Neuronal stem cell (in vitro differentiated cells): Measurements from ENCODE around the gene TENT4B.

Experiments used
- DNase-seq: peaks from one replicate; pipeline ENCODE4 v3.0.0-alpha.2; 2013; ENCODE audit warnings: low spot score
- H2AFZ ChIP-seq: one replicate; pipeline ENCODE4 v1.6.1; 2013; ENCODE audit warnings: mild to moderate bottlenecking, low read length, inconsistent platforms
- H2AK5ac ChIP-seq: 2 replicates; pipeline ENCODE4 v1.6.1; 2013; ENCODE audit warnings: low read depth, mild to moderate bottlenecking, inconsistent platforms, low read length, moderate library complexity, mixed read lengths
- H2BK120ac ChIP-seq: 2 replicates; pipeline ENCODE4 v1.6.1; 2013; ENCODE audit warnings: low read depth, mild to moderate bottlenecking, inconsistent platforms, low read length, moderate library complexity, mixed read lengths
- H2BK12ac ChIP-seq: one replicate; pipeline ENCODE4 v1.6.1; 2013; ENCODE audit warnings: low read length, inconsistent platforms
- H2BK15ac ChIP-seq: 2 replicates; pipeline ENCODE4 v1.6.1; 2013; ENCODE audit warnings: mild to moderate bottlenecking, low read length, inconsistent platforms, mixed read lengths
- H2BK5ac ChIP-seq: one replicate; pipeline ENCODE4 v1.6.1; 2013; ENCODE audit warnings: inconsistent platforms, mild to moderate bottlenecking, low read length, moderate library complexity
- H3K14ac ChIP-seq: one replicate; pipeline ENCODE4 v1.6.1; 2013; ENCODE audit warnings: low read length, inconsistent platforms
- H3K18ac ChIP-seq: 2 replicates; pipeline ENCODE4 v1.6.1; 2013; ENCODE audit warnings: low read length, inconsistent platforms
- H3K23ac ChIP-seq: 2 replicates; pipeline ENCODE4 v1.6.1; 2013; ENCODE audit warnings: low read depth, mild to moderate bottlenecking, mixed read lengths, low read length, inconsistent platforms; ENCODE audit not compliant: poor library complexity
- H3K27ac ChIP-seq: replicated peaks from 3 replicates; pipeline ENCODE4 v1.5.1; 2013; ENCODE audit warnings: low read length, inconsistent platforms
- H3K27me3 ChIP-seq, 3 experiments: 2 replicates each; pipeline ENCODE4 v1.6.1; 2013; ENCODE audit warnings: low read length in 3 of 3, mild to moderate bottlenecking in 2 of 3, inconsistent platforms in 1 of 3, low read depth in 1 of 3, mixed read lengths in 1 of 3, moderate library complexity in 1 of 3; ENCODE audit not compliant: control insufficient read depth in 3 of 3, insufficient read depth in 3 of 3
- H3K36me3 ChIP-seq, 2 donors: replicated peaks in 1 of 2; 2 replicates each; pipeline ENCODE4 v1.6.1; 2013; ENCODE audit warnings: low read length in 2 of 2; ENCODE audit not compliant: control insufficient read depth in 2 of 2, insufficient read depth in 2 of 2
- H3K4ac ChIP-seq: 2 replicates; pipeline ENCODE4 v1.6.1; 2013; ENCODE audit warnings: inconsistent platforms, mild to moderate bottlenecking, low read length, moderate library complexity
- H3K4me1 ChIP-seq, 2 donors: 1 replicate in 1 of 2; 2 replicates in 1 of 2; pipeline ENCODE4 v1.6.1; 2013; ENCODE audit warnings: low read length in 2 of 2, low read depth in 1 of 2; ENCODE audit not compliant: control insufficient read depth in 2 of 2, insufficient read depth in 1 of 2
- H3K4me2 ChIP-seq: one replicate; pipeline ENCODE4 v1.6.1; 2013; ENCODE audit warnings: mild to moderate bottlenecking, low read length, inconsistent platforms; ENCODE audit not compliant: insufficient read depth, poor library complexity, severe bottlenecking
- H3K4me3 ChIP-seq, 2 donors: 2 replicates each; pipeline ENCODE4 v1.5.1; 2013; ENCODE audit warnings: low read length in 2 of 2, mild to moderate bottlenecking in 2 of 2, inconsistent platforms in 1 of 2, moderate library complexity in 1 of 2
- H3K79me1 ChIP-seq: one replicate; pipeline ENCODE4 v1.6.1; 2013; ENCODE audit warnings: low read depth, mild to moderate bottlenecking, inconsistent platforms, low read length, moderate library complexity
- H3K9ac ChIP-seq: one replicate; pipeline ENCODE4 v1.6.1; 2013; ENCODE audit warnings: mild to moderate bottlenecking, low read depth, low read length, inconsistent platforms; ENCODE audit not compliant: poor library complexity
- H3K9me3 ChIP-seq, 2 donors: replicated peaks in 1 of 2; 2 replicates each; pipeline versions ENCODE3 to v1.6.1; 2013; ENCODE audit warnings: low read length in 2 of 2, mild to moderate bottlenecking in 2 of 2, inconsistent platforms in 1 of 2, low read depth in 1 of 2, mixed read lengths in 1 of 2, moderate library complexity in 1 of 2; ENCODE audit not compliant: control insufficient read depth in 2 of 2, insufficient read depth in 1 of 2
- H4K8ac ChIP-seq: one replicate; pipeline ENCODE4 v1.6.1; 2013; ENCODE audit warnings: low read depth, mild to moderate bottlenecking, inconsistent platforms, low read length, moderate library complexity
- H4K91ac ChIP-seq: one replicate; pipeline ENCODE4 v1.6.1; 2013; ENCODE audit warnings: low read length, low read depth, mild to moderate bottlenecking, inconsistent platforms; ENCODE audit not compliant: poor library complexity
- WGBS, 2 donors: extraction: QIAGEN DNeasy Blood & Tissue Kit; methylation state at CpG; one replicate each; pipeline ENCODE4 v1.1.7; 2013; ENCODE audit warnings: missing lambda C conversion rate in 2 of 2, mixed read lengths in 1 of 2; ENCODE audit not compliant: insufficient read length in 2 of 2, insufficient replicate concordance in 1 of 2; ENCODE audit errors: extremely low coverage in 2 of 2; 5-methylcytosine and 5-hydroxymethylcytosine counted together

TENT4B gene

GRCh38 chr16:50154420-50154950 lies 1.4 kb downstream of the TENT4B start:
- peak overlapping the region; percentile 82 for H3K4me2 ChIP-seq
- H2BK5ac ChIP-seq, result peak overlapping the region; percentile 34
- H3K27ac ChIP-seq, result no peak overlapping the region
- H3K18ac ChIP-seq, result peak overlapping the region; percentile 96
- DNase-seq, result no peak
- no peak overlapping the region for H2BK12ac ChIP-seq
- no peak overlapping the region for H4K8ac ChIP-seq
- no peak overlapping the region for H2BK120ac ChIP-seq
- peak overlapping the region; percentile 43 for H2BK15ac ChIP-seq
- no peak overlapping the region for H4K91ac ChIP-seq
- H2AFZ ChIP-seq, result peak overlapping the region; percentile 82
- peak overlapping the region; percentile 97 for H3K9ac ChIP-seq
- H3K23ac ChIP-seq, result no peak overlapping the region
- H3K79me1 ChIP-seq, result peaks cover 8% of the 10 kb centered on the region
- H3K36me3 ChIP-seq, result peaks cover 0 to 6% of the 10 kb centered on the region in 2 donors
- H3K4me1 ChIP-seq, result peaks cover 3 to 19% of the 10 kb centered on the region in 2 donors
- H3K14ac ChIP-seq, result peak overlapping the region; percentile 100
- WGBS, 2 donors, result no CpG with 5 or more reads among the region's 10 CpGs
- H3K9me3 ChIP-seq, result no peaks in the 10 kb centered on the region
- H3K4me3 ChIP-seq, result peak overlapping the region; percentile 87 to 94
- H2AK5ac ChIP-seq, result peak overlapping the region; percentile 91
- no peaks in the 10 kb centered on the region for H3K27me3 ChIP-seq
- H3K4ac ChIP-seq, result no peak overlapping the region

DNA sequence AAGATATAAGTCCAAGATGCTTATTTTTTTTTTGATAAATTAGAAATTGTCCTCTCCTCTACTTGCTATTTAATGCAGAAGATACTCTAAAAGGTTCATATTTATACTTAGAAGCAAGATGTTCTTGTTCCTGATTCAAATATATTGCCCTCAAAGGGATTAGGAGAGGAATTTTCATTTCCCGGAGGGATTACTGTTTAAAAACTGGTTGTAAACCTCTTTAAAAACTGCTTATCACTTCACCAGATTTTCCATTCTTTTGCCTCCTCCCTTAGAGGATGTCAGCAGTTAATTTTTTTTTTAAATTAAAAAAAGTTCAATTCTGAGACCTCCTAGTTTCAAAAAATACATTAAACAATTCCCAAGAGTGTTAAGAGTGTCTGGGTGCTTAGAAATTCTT lies 2.8 kb downstream of the TENT4B start:
- Histone ChIP-seq H3K9ac (no peak overlapping the region), H3K4ac (no peak overlapping the region), H3K4me1 (peaks cover 3 to 19% of the 10 kb centered on the region in 2 donors), H2BK15ac (no peak overlapping the region), H3K27ac (no peak overlapping the region), H2AFZ (no peak overlapping the region), H3K18ac (no peak overlapping the region), H2AK5ac (no peak overlapping the region), H3K27me3 (no peaks in the 10 kb centered on the region), H2BK120ac (no peak overlapping the region), H2BK12ac (no peak overlapping the region), H3K23ac (no peak overlapping the region), H2BK5ac (no peak overlapping the region), H3K14ac (no peak overlapping the region), H3K36me3 (peaks cover 0 to 6% of the 10 kb centered on the region in 2 donors), H3K4me2 (no peak overlapping the region), H4K8ac (no peak overlapping the region), H3K4me3 (no peak overlapping the region), H3K79me1 (peaks cover 8% of the 10 kb centered on the region), H4K91ac (no peak overlapping the region), H3K9me3 (no peaks in the 10 kb centered on the region)
- DNase-seq, result no peak
- no CpG with 5 or more reads among the region's 1 CpG for WGBS, 2 donors

GRCh38 chr16:50156590-50156989 lies 3.5 kb downstream of the TENT4B start:
- Histone ChIP-seq H3K79me1 (peaks cover 8% of the 10 kb centered on the region), H3K27ac (no peak overlapping the region)

DNA sequence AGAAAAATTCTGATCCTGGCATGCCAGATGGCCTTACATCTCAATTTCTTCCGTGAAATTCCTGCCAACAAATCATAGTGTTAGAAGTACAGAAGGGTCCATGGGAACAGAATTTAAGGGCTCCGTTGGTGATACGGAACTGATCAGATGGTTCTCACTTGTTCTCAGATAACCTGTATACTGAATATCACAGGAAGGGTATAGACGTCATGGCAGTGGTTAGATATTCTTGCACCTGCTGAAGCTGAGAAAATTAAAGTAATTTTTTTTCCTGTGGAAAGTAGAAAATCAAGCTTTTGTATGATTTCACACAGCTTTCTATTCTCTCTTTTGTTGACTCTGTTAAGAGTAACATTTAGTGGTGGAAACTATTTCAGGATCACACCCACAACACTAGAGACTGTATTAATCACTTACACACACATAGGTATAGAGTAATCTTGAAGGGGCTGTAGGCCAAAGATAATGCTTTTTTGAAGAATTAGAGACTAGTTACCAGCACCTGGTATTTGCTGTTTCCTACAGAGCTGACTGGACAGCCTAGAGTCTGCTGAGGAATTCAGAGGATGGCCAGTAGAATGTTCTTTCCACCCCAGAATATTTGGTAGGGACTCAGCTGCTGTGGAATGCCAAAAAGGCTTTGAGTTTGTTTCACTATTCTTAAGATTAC lies 7.5 kb downstream of the TENT4B start:
- Histone ChIP-seq H4K91ac (no peak overlapping the region), H2AK5ac (no peak overlapping the region), H3K27me3 (no peaks in the 10 kb centered on the region), H3K14ac (no peak overlapping the region), H3K27ac (no peak overlapping the region), H3K79me1 (no peaks in the 10 kb centered on the region), H3K4me2 (no peak overlapping the region), H3K9ac (no peak overlapping the region), H4K8ac (no peak overlapping the region), H3K4ac (no peak overlapping the region), H3K9me3 (no peaks in the 10 kb centered on the region), H3K4me1 (peaks cover 0 to 3% of the 10 kb centered on the region in 2 donors), H2BK12ac (no peak overlapping the region), H2BK5ac (no peak overlapping the region), H3K18ac (no peak overlapping the region), H3K36me3 (peaks cover 0 to 10% of the 10 kb centered on the region in 2 donors), H3K23ac (no peak overlapping the region), H2AFZ (no peak overlapping the region), H2BK120ac (no peak overlapping the region), H2BK15ac (no peak overlapping the region), H3K4me3 (no peak overlapping the region)
- no peak for DNase-seq
- no CpG with 5 or more reads among the region's 4 CpGs for WGBS, 2 donors

More at GRCh38 chr16:50156590-50156989, 3.5 kb downstream of the TENT4B start:
- no peak overlapping the region for H2BK120ac ChIP-seq
- H2BK15ac ChIP-seq, result no peak overlapping the region
- H2AK5ac ChIP-seq, result no peak overlapping the region
- no peak overlapping the region for H2AFZ ChIP-seq
- H3K14ac ChIP-seq, result no peak overlapping the region
- WGBS, 2 donors, result no CpG with 5 or more reads among the region's 6 CpGs
- peaks cover 0 to 6% of the 10 kb centered on the region in 2 donors for H3K36me3 ChIP-seq
- H3K18ac ChIP-seq, result no peak overlapping the region
- no peaks in the 10 kb centered on the region for H3K9me3 ChIP-seq
- no peak overlapping the region for H4K91ac ChIP-seq
- H4K8ac ChIP-seq, result no peak overlapping the region
- H2BK12ac ChIP-seq, result no peak overlapping the region
- no peak overlapping the region for H3K23ac ChIP-seq
- no peak overlapping the region for H2BK5ac ChIP-seq
- H3K4ac ChIP-seq, result no peak overlapping the region
- DNase-seq, result no peak
- H3K27me3 ChIP-seq, result no peaks in the 10 kb centered on the region
- H3K9ac ChIP-seq, result no peak overlapping the region
- no peak overlapping the region for H3K4me2 ChIP-seq
- peaks cover 3 to 19% of the 10 kb centered on the region in 2 donors for H3K4me1 ChIP-seq
- no peak overlapping the region for H3K4me3 ChIP-seq
